NCI-H1694 treated with DMSO at 0.1 percent for 48 hours (cell line): ENCODE results near the gene MRPL4.

Experiments
- DNase-seq: peaks from one replicate; lab custom pipeline; 2025; lab: John Stamatoyannopoulos, UW

Gene MRPL4

GRCh38 chr19:10289167-10289835 lies 37.3 kb downstream of the MRPL4 start:
- DNase-seq = peak; percentile 29

GRCh38 chr19:10289836-10290356 lies 37.9 kb downstream of the MRPL4 start, which contains the start of gene ICAM5:
Gene ICAM5, plus strand, starts transcription at chr19:10289952. Its CDS starts 92 bp downstream, at chr19:10290044.
- no peak for DNase-seq

- no peak for DNase-seq
Measured at GRCh38 chr19:10290357-10290875, 38.4 kb downstream of the MRPL4 start.

- no peak for DNase-seq
Measured at GRCh38 chr19:10290876-10291553, 39.0 kb downstream of the MRPL4 start.

DNA sequence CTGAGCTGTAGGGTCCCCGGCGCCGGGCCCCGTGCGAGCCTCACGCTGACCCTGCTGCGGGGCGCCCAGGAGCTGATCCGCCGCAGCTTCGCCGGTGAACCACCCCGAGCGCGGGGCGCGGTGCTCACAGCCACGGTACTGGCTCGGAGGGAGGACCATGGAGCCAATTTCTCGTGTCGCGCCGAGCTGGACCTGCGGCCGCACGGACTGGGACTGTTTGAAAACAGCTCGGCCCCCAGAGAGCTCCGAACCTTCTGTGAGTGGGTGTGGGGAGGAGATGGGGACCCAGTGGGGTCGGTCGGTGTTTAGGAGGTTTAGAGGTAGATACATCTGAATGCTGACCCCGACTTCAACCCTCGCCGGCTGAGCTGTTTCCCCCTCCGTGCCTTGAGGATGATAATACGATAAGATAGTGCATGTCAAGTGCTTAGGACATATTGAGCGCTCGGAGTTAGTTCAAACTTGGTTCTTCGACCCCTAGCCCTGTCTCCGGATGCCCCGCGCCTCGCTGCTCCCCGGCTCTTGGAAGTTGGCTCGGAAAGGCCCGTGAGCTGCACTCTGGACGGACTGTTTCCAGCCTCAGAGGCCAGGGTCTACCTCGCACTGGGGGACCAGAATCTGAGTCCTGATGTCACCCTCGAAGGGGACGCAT lies 39.7 kb downstream of the MRPL4 start:
- DNase-seq = no peak

DNA sequence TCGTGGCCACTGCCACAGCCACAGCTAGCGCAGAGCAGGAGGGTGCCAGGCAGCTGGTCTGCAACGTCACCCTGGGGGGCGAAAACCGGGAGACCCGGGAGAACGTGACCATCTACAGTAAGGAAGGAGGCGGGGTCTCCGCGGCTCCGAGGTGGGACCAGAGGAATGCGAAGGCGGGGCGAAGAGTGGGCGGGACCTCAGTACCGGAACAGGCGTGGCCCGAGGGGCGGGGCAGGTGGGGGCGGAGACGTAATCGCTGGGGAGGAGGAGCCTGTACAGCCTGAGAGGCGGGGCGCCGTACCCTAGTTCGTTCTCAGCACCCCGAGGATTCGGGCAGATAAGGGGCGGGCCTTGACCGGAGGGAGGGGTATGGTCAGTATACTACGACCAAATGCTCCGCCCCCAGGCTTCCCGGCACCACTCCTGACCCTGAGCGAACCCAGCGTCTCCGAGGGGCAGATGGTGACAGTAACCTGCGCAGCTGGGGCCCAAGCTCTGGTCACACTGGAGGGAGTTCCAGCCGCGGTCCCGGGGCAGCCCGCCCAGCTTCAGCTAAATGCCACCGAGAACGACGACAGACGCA lies 40.3 kb downstream of the MRPL4 start:
- peak; percentile 24 for DNase-seq

DNA sequence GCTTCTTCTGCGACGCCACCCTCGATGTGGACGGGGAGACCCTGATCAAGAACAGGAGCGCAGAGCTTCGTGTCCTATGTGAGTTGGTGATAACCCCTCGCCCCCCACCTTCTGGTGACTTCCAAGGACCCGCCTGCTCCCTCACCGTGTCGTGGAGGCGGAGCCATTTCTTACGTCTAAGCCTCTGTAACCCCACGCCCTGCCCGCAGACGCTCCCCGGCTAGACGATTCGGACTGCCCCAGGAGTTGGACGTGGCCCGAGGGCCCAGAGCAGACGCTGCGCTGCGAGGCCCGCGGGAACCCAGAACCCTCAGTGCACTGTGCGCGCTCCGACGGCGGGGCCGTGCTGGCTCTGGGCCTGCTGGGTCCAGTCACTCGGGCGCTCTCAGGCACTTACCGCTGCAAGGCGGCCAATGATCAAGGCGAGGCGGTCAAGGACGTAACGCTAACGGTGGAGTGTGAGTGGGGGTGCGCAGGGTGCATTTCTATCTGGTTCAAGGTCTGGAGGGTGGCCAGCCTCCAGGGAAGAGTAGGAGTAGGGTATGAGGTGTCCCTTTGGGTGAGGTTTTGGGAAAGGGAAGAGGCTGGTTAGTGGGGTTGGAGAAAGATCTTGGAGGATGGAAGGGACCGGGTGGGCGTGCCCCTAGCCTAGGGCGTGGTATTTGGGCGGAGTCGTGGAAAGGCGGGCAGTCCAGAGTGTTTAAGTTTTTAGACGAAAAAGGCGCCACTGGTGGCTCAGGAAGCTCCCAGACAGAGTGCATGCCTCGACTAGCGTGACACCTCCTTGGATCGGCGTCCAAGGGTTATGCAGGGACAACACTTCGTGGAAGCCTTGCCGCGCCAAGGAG lies 41.0 kb downstream of the MRPL4 start:
- no peak for DNase-seq

- DNase-seq = no peak
Measured at GRCh38 chr19:10293637-10294367, 41.8 kb downstream of the MRPL4 start.

DNA sequence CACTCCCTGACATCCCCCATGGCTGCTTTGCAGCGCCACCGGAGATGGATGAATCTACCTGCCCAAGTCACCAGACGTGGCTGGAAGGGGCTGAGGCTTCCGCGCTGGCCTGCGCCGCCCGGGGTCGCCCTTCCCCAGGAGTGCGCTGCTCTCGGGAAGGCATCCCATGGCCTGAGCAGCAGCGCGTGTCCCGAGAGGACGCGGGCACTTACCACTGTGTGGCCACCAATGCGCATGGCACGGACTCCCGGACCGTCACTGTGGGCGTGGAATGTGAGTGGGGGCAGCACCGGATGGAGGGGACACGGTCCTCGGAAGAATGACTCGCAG lies 42.3 kb downstream of the MRPL4 start:
- DNase-seq = no peak

- no peak for DNase-seq
Measured at GRCh38 chr19:10295305-10295846, 43.4 kb downstream of the MRPL4 start.

- DNase-seq = no peak
Measured at GRCh38 chr19:10295847-10296591, 44.0 kb downstream of the MRPL4 start.

DNA sequence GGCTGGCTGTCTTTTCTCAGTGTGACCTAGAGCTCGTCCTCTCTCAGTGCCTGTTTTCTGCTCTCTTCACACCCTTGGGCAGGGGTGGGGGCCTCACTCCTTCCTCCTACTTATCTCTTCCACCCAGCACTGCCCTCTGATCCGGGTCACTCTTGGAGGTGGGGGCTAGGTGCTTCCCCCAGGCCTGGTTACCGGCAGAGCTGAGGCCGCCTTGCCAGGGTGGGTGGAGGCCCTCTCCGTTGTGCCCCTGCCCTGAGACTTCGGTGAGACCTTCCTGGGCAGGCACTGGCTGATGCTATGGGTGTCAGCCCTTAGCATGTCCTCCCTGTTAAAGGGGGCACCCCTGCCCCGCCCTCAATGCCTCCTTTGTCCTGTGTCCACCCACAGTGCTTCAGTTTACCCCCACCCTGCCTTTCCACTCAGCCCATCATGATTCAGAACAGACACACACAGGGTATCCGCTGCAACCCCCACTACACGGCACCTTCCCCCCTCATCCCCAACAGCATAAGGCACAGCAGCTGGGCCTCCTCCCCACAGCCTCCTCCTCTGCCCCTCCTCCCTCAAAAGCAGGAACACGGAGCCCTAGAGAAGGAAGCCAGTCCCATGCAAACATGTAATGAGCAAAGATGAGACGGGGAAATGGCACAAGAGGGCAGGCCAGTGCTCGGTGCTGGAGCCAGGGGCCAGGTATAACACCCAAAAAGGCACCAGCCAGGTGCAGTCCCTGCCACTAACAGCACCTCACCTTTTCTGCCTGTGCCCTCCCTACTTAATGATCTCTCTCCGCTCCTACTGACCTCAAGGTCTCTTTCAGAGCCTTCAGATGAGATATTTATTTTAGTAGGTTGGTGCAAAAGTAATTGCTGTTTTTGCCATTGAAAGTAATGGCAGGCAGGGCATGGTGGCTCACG lies 47.8 kb downstream of the MRPL4 start:
- DNase-seq = peak; percentile 69

GRCh38 chr19:10305139-10305806 lies 53.3 kb downstream of the MRPL4 start:
- DNase-seq = peak; percentile 15

DNA sequence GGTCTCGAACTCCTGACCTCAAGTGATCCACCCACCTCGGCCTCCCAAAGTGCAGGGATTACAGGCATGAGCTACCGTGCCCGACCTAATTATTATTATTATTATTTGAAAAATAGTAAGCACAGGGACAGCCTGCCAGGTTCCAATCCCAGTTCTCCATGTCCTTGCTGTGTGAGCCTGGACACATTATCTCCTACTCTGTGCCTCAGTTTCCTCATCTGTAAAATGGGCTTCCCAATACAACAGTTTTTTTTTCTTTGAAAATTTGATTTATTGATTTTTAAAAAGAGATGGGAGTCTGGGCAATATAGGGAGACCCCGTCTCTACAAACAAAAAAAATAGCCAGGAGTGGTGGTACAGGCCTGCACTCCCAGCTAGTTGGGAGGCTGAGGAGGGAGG lies 54.3 kb downstream of the MRPL4 start:
- no peak for DNase-seq

GRCh38 chr19:10309423-10309822 lies 57.4 kb downstream of the MRPL4 start, which contains the start of gene ZGLP1:
Gene ZGLP1, minus strand, starts transcription at chr19:10309815.
- DNase-seq = no peak
